Nephron (organoid): ENCODE data around the gene COG4.
A peak's percentile ranks its signal among the peaks of the same experiment; 100 is the strongest.
"Not testable (repeated sequence)": the region's sequence is repeated elsewhere in the genome, so short reads cannot be mapped to it uniquely, and the experiment has no call there.

ENCODE experiments used
- H3K27ac Mint-ChIP-seq, 3 experiments: 2 replicates each; pipeline ENCODE4 v1.8.0; 2020; ENCODE audit warnings: mixed read lengths in 3 of 3, mild to moderate bottlenecking in 2 of 3, moderate library complexity in 1 of 3
- H3K27me3 Mint-ChIP-seq: 2 replicates; pipeline ENCODE4 v1.8.0; 2021; ENCODE audit warnings: low read depth, mild to moderate bottlenecking, moderate library complexity, mixed read lengths
- H3K36me3 Mint-ChIP-seq: 2 replicates; pipeline ENCODE4 v1.8.0; 2020; ENCODE audit warnings: low read depth, mixed read lengths
- H3K4me1 Mint-ChIP-seq: 2 replicates; pipeline ENCODE4 v1.8.0; 2020; ENCODE audit warnings: mixed read lengths
- H3K4me3 Mint-ChIP-seq, 3 experiments: 2 replicates each; pipeline ENCODE4 v1.8.0; 2020; ENCODE audit warnings: mild to moderate bottlenecking in 3 of 3, mixed read lengths in 3 of 3, moderate library complexity in 2 of 3
- H3K9me3 Mint-ChIP-seq: 2 replicates; pipeline ENCODE4 v1.8.0; 2020; ENCODE audit warnings: mixed read lengths
- TF ChIP-seq, protein P1 (sequence below), 3 experiments: fragments of 200-600 bp; sonication (generic); IDR thresholded peaks; one replicate each; pipeline ENCODE4 v1.5.0; 2021; ENCODE audit warnings: antibody characterized with exemption in 3 of 3; ENCODE audit not compliant: unreplicated experiment in 3 of 3

COG4 gene

DNA sequence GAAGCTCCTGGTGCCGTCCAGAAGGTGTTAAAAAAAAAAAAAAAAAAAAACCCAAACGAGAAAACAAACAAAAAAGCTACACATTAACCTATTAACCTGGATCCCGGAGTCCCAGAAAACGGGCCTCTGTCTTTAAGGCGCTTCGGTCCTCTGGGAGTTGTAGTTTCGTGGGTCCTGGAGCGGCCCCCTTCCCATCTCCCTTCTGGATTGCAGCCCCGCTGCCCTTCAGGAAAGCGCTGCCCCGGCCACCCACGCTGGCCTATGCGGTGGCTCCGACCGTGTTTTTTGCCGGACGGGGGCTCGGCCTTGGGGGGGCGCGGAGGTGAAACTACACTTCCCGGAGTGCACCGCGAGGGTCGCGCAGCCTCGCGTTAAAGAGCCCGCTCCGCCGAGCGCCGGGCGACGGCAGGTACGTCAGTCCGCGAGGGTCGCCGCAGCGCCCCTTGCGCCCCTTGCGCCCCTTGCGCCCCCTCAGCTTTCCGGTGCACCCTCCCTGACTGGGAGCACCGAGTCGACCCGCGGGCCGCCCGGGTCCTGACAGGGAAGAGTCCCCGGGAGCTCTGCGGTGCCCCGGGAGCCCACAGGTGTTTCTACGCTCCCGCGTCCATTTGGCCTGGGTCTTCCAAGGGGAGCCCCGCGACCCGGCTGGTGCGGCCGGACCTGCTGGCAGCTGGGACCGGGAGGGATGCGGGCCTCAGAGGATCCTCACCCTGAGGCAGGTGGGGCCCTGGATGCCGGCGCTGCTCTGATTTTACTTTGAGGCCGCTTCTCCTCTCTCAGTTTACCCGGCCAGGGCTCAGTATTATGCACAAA is 68.9 kb downstream of the COG4 start, which contains the start of gene FCSK:
TSS of gene FCSK (plus strand) at position 374 of the 813 bp plus-strand sequence. CDS start 8,596 bp downstream, outside the sequence.
- no peaks in the 10 kb centered on the region for H3K9me3 Mint-ChIP-seq
- no peaks in the 10 kb centered on the region for H3K36me3 Mint-ChIP-seq
- no peaks in the 10 kb centered on the region for H3K27me3 Mint-ChIP-seq
- H3K27ac Mint-ChIP-seq = peak within 1 kb of the TSS; percentile 94 to 98 (median 97)
- peak within 1 kb of the TSS; percentile 87 to 96 (median 93) for H3K4me3 Mint-ChIP-seq
- no peaks in the 10 kb centered on the region for H3K4me1 Mint-ChIP-seq
- TF ChIP-seq, protein P1, sequence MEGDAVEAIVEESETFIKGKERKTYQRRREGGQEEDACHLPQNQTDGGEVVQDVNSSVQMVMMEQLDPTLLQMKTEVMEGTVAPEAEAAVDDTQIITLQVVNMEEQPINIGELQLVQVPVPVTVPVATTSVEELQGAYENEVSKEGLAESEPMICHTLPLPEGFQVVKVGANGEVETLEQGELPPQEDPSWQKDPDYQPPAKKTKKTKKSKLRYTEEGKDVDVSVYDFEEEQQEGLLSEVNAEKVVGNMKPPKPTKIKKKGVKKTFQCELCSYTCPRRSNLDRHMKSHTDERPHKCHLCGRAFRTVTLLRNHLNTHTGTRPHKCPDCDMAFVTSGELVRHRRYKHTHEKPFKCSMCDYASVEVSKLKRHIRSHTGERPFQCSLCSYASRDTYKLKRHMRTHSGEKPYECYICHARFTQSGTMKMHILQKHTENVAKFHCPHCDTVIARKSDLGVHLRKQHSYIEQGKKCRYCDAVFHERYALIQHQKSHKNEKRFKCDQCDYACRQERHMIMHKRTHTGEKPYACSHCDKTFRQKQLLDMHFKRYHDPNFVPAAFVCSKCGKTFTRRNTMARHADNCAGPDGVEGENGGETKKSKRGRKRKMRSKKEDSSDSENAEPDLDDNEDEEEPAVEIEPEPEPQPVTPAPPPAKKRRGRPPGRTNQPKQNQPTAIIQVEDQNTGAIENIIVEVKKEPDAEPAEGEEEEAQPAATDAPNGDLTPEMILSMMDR (IDR thresholded peaks at IDR 0.05; ENCODE audit: unreplicated experiment in 3 of 3) = peak in 1 of 3 experiments; percentile 18

DNA sequence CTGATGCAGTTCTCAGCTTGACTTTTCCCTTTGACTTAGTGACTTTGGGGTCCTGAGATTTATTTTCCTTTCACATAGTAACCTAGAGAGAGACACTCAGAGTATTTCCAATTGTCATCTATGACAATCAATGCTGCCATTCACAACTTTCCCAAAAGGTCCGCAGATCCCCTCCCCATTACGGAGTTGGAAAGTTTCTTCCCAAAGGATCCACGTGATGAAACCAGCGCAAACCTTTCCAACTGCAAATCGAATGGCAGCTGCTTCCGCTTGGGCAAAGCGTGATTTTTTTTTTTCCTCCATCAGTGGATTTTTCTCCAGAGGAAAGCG is 69.5 kb downstream of the COG4 start:
- peak overlapping the region; percentile 94 to 98 (median 97) for H3K27ac Mint-ChIP-seq
- H3K4me3 Mint-ChIP-seq = peak overlapping the region; percentile 87 to 96 (median 93)
- TF ChIP-seq, protein P1 (IDR thresholded peaks at IDR 0.05; ENCODE audit: unreplicated experiment in 3 of 3) = no peak
- H3K36me3 Mint-ChIP-seq = no peaks in the 10 kb centered on the region
- H3K4me1 Mint-ChIP-seq = no peaks in the 10 kb centered on the region
- no peaks in the 10 kb centered on the region for H3K9me3 Mint-ChIP-seq
- H3K27me3 Mint-ChIP-seq = no peaks in the 10 kb centered on the region

DNA sequence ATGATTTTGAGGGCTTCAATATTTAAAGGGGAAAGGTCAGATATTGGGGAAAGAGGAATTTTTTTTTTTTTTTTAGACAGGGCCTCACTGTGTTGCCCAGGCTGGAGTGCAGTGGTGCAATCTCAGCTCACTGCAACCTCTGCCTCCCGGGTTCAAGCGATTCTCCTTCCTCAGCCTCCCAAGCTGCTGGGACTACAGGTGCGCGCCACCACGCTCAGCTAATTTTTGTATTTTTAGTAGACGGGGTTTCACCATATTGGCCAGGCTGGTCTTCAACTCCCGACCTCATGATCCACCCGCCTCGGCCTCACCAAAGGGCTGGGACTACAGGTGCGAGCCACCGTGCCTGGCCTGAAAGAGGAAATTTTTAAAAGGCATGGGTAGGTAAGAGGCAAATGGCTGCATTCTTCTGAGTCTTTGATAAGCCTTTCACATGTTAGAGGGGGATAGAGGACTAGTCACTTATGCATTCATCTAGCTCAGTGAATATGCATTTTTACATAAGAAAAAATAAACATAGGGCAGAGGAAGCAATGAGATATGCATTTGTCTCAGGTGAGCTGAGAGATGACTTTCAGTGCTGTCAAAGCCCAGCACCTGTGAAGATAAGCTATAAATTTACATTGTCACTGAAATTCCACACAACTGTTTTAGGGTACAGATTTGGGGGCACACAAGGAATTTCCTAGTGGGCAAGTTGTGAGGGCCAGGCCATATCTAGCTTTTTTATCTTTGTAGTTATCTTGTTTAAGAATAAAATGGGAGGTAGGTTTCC is 70.0 kb downstream of the COG4 start:
- peak overlapping the region; percentile 87 to 96 (median 93) for H3K4me3 Mint-ChIP-seq
- no peaks in the 10 kb centered on the region for H3K9me3 Mint-ChIP-seq
- TF ChIP-seq, protein P1 (IDR thresholded peaks at IDR 0.05; ENCODE audit: unreplicated experiment in 3 of 3) = no peak
- no peaks in the 10 kb centered on the region for H3K27me3 Mint-ChIP-seq
- H3K36me3 Mint-ChIP-seq = no peaks in the 10 kb centered on the region
- no peaks in the 10 kb centered on the region for H3K4me1 Mint-ChIP-seq
- peak overlapping the region; percentile 94 to 98 (median 97) for H3K27ac Mint-ChIP-seq

DNA sequence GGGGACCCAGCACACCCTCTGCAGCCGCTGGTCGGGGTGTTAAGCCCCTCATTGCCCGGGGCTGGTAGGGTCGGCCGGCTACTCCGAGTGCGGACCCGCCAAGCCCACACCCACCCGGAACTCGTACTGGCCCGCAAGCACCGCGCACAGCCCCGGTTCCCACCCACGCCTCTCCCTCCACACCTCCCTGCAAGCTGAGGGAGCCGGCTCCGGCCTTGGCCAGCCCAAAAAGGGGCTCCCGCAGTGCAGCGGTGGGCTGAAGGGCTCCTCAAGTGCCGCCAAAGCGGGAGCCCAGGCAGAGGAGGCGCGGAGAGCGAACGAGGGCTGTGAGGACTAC is 72.4 kb downstream of the COG4 start:
- H3K27me3 Mint-ChIP-seq, H3K9me3 Mint-ChIP-seq, H3K4me1 Mint-ChIP-seq, H3K27ac Mint-ChIP-seq, H3K36me3 Mint-ChIP-seq, H3K4me3 Mint-ChIP-seq: not testable (repeated sequence)

DNA sequence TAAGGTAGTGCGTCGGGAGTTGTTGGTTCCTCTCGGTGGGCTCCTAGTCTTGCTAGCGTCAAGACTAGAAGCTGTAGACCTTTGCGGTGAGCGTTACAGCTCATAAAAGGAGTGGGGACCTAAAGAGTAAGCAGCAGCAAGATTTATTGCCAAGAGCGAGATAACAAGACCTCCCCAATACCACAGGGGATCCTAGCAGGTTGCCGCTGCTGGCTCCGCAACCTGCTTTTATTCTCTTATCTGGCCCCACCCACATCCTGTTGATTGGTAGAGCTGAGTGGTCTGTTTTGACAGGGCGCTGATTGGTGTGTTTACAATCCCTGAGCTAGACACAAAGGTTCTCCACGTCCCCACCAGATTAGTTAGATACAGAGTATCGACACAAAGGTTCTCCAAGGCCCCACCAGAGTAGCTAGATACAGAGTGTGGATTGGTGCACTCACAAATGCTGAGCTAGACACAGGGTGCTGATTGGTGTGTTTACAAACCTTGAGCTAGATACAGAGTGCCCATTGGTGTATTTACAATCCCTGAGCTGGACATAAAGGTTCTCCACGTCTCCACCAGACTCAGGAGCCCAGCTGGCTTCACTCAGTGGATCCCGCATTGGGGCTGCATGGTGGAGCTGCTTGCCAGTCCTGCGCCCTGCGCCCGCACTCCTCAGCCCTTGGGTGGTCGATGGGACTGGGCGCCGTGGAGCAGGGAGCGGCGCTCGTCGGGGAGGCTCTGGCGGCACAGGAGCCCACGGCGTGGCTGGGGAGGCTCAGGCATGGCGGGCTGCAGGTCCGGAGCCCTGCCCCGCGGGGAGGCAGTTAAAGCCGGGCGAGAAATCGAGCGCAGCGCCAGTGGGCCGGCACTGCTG is 73.0 kb downstream of the COG4 start:
- H3K36me3 Mint-ChIP-seq, H3K4me3 Mint-ChIP-seq, H3K9me3 Mint-ChIP-seq, H3K4me1 Mint-ChIP-seq, H3K27ac Mint-ChIP-seq, H3K27me3 Mint-ChIP-seq: not testable (repeated sequence)

DNA sequence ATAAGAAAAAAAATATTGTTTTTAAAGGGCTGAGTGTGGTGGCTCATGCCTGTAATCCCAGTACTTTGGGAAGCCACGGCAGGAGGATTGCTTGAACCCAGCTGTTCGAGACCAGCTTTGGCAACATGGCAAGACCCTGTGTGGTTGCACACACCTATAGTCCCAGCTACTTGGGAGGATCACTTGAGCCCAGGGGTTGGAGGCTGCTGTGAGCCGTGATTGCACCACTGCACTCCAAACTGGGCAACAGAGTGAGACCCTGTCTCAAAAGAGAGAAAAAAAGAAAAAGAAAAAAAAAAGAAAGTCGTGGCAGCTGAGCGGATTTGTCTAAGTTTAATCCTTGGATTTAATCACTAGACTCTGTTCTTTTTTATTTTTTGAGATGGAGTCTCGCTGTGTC is 75.3 kb downstream of the COG4 start:
- no peaks in the 10 kb centered on the region for H3K36me3 Mint-ChIP-seq
- no peak overlapping the region for H3K4me3 Mint-ChIP-seq
- no peak overlapping the region for H3K27ac Mint-ChIP-seq
- H3K9me3 Mint-ChIP-seq = no peaks in the 10 kb centered on the region
- no peaks in the 10 kb centered on the region for H3K27me3 Mint-ChIP-seq
- TF ChIP-seq, protein P1 (IDR thresholded peaks at IDR 0.05; ENCODE audit: unreplicated experiment in 3 of 3) = no peak
- H3K4me1 Mint-ChIP-seq = no peaks in the 10 kb centered on the region
